ENCODE data around the gene IGSF9.
A peak's percentile ranks its signal among the peaks of the same experiment; 100 is the strongest.

The IGSF9 gene

GRCh38 chr1:159892944-159893343 is 52.5 kb downstream of the IGSF9 start:
- ChIA-PET CTCF (interaction anchor here (0.6 to 5.7 kb wide), 7 partner anchors 53 to 115 kb away, joined by 3 to 53 read pairs (median 5); partner anchors contain the start of gene DUSP23), POLR2A (interaction anchor here (1.8 kb wide), 1 partner anchor 32 kb away, joined by 8 read pairs; the partner anchor contains the start of gene TAGLN2)
- no peak for TF ChIP-seq BHLHE40 (IDR thresholded peaks at IDR 0.05; ENCODE audit: borderline replicate concordance)
- DNase-seq (ENCODE audit: extremely low spot score): no peak

DNA sequence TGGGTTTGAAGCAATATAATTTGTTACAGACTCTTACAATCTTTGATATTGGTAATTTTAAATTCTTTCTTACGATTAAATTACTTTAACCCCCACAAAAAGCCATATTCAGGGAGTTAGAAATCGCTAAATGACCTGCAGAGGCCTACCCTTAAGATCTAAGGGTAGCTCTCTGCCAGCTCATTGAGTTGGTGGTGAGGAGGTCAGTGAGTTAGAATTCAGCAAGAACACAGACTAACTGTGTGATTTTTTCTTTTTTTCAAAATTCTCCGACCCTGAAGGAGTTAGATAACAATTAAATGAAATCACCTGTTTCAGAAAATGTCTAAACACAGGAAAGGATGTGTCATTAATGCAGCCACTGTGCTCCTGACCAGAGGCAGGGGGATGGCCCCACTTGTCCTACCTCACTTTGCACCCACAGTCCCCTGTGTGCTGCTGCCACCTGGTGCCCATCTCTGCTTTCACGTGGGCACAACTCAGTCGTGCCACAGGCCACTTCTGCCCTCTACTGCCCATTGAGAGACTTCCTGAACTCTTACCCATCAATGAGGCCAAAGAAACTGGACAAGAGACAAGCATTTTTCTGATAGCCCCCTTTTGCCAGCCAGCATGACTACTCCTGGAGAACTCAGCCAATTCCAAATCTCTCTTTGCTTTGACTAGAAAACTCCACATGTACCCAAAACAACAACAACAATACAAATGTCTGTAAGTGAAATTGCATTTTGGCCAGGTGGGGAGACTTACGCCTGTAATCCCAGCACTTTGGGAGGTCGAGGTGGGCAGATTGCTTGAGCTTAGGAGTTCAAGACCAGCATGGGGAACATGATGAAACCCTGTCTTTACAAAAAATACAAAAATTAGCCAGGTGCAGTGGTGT is 53.9 kb downstream of the IGSF9 start:
- peak; percentile 56 for DNase-seq (ENCODE audit: extremely low spot score)
- TF ChIP-seq LEF1 (IDR thresholded peaks at IDR 0.05; ENCODE audit: borderline replicate concordance): no peak
- TF ChIP-seq FOXK2 (IDR thresholded peaks at IDR 0.05): no peak
- no peak for TF ChIP-seq CTBP1 (IDR thresholded peaks at IDR 0.05; ENCODE audit: borderline replicate concordance)
- TF ChIP-seq ELF4 (IDR thresholded peaks at IDR 0.05): no peak
- TF ChIP-seq SP1 (IDR thresholded peaks at IDR 0.05): no peak
- POLR2A ChIA-PET: interaction anchor here (1.1 kb wide), 1 partner anchor 13 kb away, joined by 3 read pairs; no protein-coding TSS in a partner anchor
- CTCF ChIA-PET: interaction anchor here (0.6 to 5.7 kb wide), 11 partner anchors 9 to 759 kb away, joined by 3 to 53 read pairs (median 4); no protein-coding TSS in a partner anchor

DNA sequence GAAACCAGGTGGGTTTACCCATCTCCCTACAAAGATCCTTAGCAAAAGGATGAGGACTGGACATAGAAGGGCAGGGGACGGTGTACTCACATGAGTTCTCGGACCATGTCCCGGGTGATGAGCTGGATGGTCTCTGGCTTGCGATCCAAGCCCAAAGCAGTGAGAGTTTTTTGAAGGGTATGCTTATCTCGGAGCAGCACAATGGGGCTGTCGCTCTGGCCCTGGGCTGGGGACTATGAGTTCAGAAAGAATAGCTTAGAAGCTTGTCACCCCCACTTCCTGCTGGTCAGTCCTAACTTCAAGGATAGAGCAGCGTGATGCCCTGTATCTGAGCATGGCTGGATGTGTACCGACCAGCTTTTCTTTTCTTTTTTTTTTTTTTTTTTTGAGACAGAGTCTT is 55.0 kb downstream of the IGSF9 start:
- ChIA-PET CTCF (interaction anchor here (1.1 to 5.7 kb wide), 3 partner anchors 67 to 117 kb away, joined by 4 to 53 read pairs (median 4); no protein-coding TSS in a partner anchor), POLR2A (interaction anchor here (1.1 kb wide), 1 partner anchor 12 kb away, joined by 3 read pairs; no protein-coding TSS in a partner anchor)
- DNase-seq (ENCODE audit: extremely low spot score): no peak
- TF ChIP-seq BHLHE40 (IDR thresholded peaks at IDR 0.05; ENCODE audit: borderline replicate concordance) (no peak), CTBP1 (IDR thresholded peaks at IDR 0.05; ENCODE audit: borderline replicate concordance) (no peak), HDGF (IDR thresholded peaks at IDR 0.05; ENCODE audit: borderline replicate concordance) (no peak), PKNOX1 (IDR thresholded peaks at IDR 0.05) (no peak), NFRKB (IDR thresholded peaks at IDR 0.05) (no peak), TARDBP (IDR thresholded peaks at IDR 0.05) (no peak), SUZ12 (IDR thresholded peaks at IDR 0.05) (no peak), ZNF384 (IDR thresholded peaks at IDR 0.05) (no peak), ARNT (IDR thresholded peaks at IDR 0.05) (no peak), FOXA1 (IDR thresholded peaks at IDR 0.05) (no peak), FOXK2 (IDR thresholded peaks at IDR 0.05) (no peak), ELF4 (IDR thresholded peaks at IDR 0.05) (no peak), LEF1 (IDR thresholded peaks at IDR 0.05; ENCODE audit: borderline replicate concordance) (no peak), L3MBTL2 (conservative IDR thresholded peaks at IDR 0.05) (no peak), SP1 (IDR thresholded peaks at IDR 0.05) (no peak)

GRCh38 chr1:159889821-159890252 is 55.6 kb downstream of the IGSF9 start:
- no peak for TF ChIP-seq FOXK2 (IDR thresholded peaks at IDR 0.05)
- TF ChIP-seq FOXM1 (IDR thresholded peaks at IDR 0.05; ENCODE audit: borderline replicate concordance): no peak
- TF ChIP-seq HDGF (IDR thresholded peaks at IDR 0.05; ENCODE audit: borderline replicate concordance): no peak
- no peak for DNase-seq (ENCODE audit: extremely low spot score)
- CTCF ChIA-PET: interaction anchor here (0.7 to 5.7 kb wide), 2 partner anchors 91 to 935 kb away, joined by 3 to 53 read pairs; no protein-coding TSS in a partner anchor
- POLR2A ChIA-PET: no interaction called here

GRCh38 chr1:159889202-159889601 is 56.2 kb downstream of the IGSF9 start:
- TF ChIP-seq HDGF (IDR thresholded peaks at IDR 0.05; ENCODE audit: borderline replicate concordance) (no peak), LEF1 (IDR thresholded peaks at IDR 0.05; ENCODE audit: borderline replicate concordance) (no peak), BHLHE40 (IDR thresholded peaks at IDR 0.05; ENCODE audit: borderline replicate concordance) (no peak), ELF4 (IDR thresholded peaks at IDR 0.05) (no peak), FOXM1 (IDR thresholded peaks at IDR 0.05; ENCODE audit: borderline replicate concordance) (no peak), TARDBP (IDR thresholded peaks at IDR 0.05) (no peak), FOXA1 (IDR thresholded peaks at IDR 0.05) (no peak), L3MBTL2 (conservative IDR thresholded peaks at IDR 0.05) (no peak), SP1 (IDR thresholded peaks at IDR 0.05) (no peak), SUZ12 (IDR thresholded peaks at IDR 0.05) (no peak), ZNF384 (IDR thresholded peaks at IDR 0.05) (no peak), NFRKB (IDR thresholded peaks at IDR 0.05) (no peak)
- DNase-seq (ENCODE audit: extremely low spot score): no peak
- POLR2A ChIA-PET: no interaction called here
- CTCF ChIA-PET: interaction anchor here (0.6 to 1.4 kb wide), 3 partner anchors 90 to 178 kb away, joined by 3 to 10 read pairs (median 3); no protein-coding TSS in a partner anchor

GRCh38 chr1:159884296-159884695 is 61.1 kb downstream of the IGSF9 start:
- CTCF ChIA-PET: no interaction called here
- TF ChIP-seq CTBP1 (IDR thresholded peaks at IDR 0.05; ENCODE audit: borderline replicate concordance): no peak
- POLR2A ChIA-PET: no interaction called here
- DNase-seq (ENCODE audit: extremely low spot score): no peak

GRCh38 chr1:159883134-159883533 is 62.3 kb downstream of the IGSF9 start:
- CTCF ChIA-PET: interaction anchor here (1.4 kb wide), 1 partner anchor 8 kb away, joined by 3 read pairs; no protein-coding TSS in a partner anchor
- TF ChIP-seq NFRKB (IDR thresholded peaks at IDR 0.05) (no peak), BHLHE40 (IDR thresholded peaks at IDR 0.05; ENCODE audit: borderline replicate concordance) (no peak), L3MBTL2 (conservative IDR thresholded peaks at IDR 0.05) (no peak), FOXA1 (IDR thresholded peaks at IDR 0.05) (no peak)
- DNase-seq (ENCODE audit: extremely low spot score): no peak
- POLR2A ChIA-PET: no interaction called here

DNA sequence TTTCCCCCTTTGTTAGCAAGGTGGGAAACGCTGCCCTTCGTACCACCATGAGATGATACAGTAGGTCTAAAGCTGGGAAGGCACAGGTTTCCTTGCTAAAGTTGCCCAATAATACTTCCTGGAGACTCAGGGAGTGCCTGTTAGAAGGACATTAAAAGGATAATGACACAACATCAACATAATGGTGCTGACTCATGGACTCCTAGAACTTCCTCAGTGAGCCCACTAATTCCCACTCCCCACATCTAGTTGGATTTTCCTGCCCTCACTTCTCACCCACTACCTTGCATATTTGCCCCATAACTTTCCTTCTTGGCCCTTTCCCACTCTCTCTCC is 62.9 kb downstream of the IGSF9 start:
- POLR2A ChIA-PET: no interaction called here
- no peak for DNase-seq (ENCODE audit: extremely low spot score)
- CTCF ChIA-PET: interaction anchor here (1.4 kb wide), 1 partner anchor 9 kb away, joined by 3 read pairs; no protein-coding TSS in a partner anchor
- TF ChIP-seq FOXM1 (IDR thresholded peaks at IDR 0.05; ENCODE audit: borderline replicate concordance) (no peak), LEF1 (IDR thresholded peaks at IDR 0.05; ENCODE audit: borderline replicate concordance) (no peak), CTBP1 (IDR thresholded peaks at IDR 0.05; ENCODE audit: borderline replicate concordance) (no peak)
